Endothelial cell (in vitro differentiated cells): ENCODE measurements around the gene PDLIM4. TPM values are rescaled to one million over a fixed set of nuclear protein-coding genes. Genes with fewer than 3 reads are reported as not detected.

ENCODE experiments used
- DNase-seq: peaks from one replicate; pipeline ENCODE4 v3.0.0; 2021; ENCODE audit warnings: low spot score
- H3K27ac Mint-ChIP-seq: one replicate; pipeline ENCODE4 v1.8.0; 2021; ENCODE audit warnings: mixed read lengths, inconsistent platforms; ENCODE audit not compliant: unreplicated experiment
- H3K27me3 Mint-ChIP-seq: one replicate; pipeline ENCODE4 v1.8.0; 2021; ENCODE audit warnings: mild to moderate bottlenecking, moderate library complexity, mixed read lengths, inconsistent platforms; ENCODE audit not compliant: unreplicated experiment
- H3K36me3 Mint-ChIP-seq: one replicate; pipeline ENCODE4 v1.8.0; 2021; ENCODE audit warnings: mild to moderate bottlenecking, low read depth, mixed read lengths, inconsistent platforms; ENCODE audit not compliant: unreplicated experiment
- H3K4me1 Mint-ChIP-seq: one replicate; pipeline ENCODE4 v1.8.0; 2021; ENCODE audit warnings: mild to moderate bottlenecking, mixed read lengths, inconsistent platforms; ENCODE audit not compliant: unreplicated experiment
- H3K4me3 Mint-ChIP-seq: one replicate; pipeline ENCODE4 v1.8.0; 2021; ENCODE audit warnings: mild to moderate bottlenecking, mixed read lengths, inconsistent platforms; ENCODE audit not compliant: unreplicated experiment
- H3K9me3 Mint-ChIP-seq: one replicate; pipeline ENCODE4 v1.8.0; 2021; ENCODE audit warnings: mixed read lengths, inconsistent platforms; ENCODE audit not compliant: unreplicated experiment
- CTCF ChIP-seq: fragments of 200-600 bp; sonication (generic); IDR thresholded peaks from one replicate; pipeline ENCODE4 v1.5.0; 2021; ENCODE audit warnings: antibody characterized with exemption; ENCODE audit not compliant: unreplicated experiment
- total RNA-seq: library from RNA; stranded (reverse); fragmentation: NEBNext Ultra II Directional; extraction: Animal tissue kit (Norgen Biotek cat#: 25700); gene quantifications from one replicate; pipeline ENCODE4 v1.2.1, GENCODE V29; 2021; ENCODE audit not compliant: unreplicated experiment

PDLIM4 gene
- total RNA-seq, 1 donor from 2014 or later, result 8.5 TPM

DNA sequence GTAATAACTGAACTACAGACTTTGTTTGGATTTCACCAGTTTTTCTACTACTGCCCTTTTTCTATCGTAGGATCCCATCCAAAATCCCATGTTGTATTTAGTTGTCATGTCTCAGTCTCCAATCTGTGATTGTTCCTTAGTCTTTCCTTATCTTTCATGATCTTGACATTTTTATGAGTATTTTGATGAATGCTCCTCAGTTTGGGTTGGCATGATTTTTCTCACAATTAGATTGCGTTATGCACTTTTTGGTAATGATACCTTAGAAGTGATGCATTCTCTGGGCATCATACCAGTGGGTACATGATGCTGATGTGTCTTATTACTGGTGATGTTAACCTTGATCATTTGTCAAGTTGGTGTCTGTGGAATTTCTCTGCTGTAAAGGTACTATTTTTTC lies 42.4 kb downstream of the PDLIM4 start:
- H3K9me3 Mint-ChIP-seq, result no peaks in the 10 kb centered on the region
- H3K36me3 Mint-ChIP-seq, result no peaks in the 10 kb centered on the region
- peaks cover 3% of the 10 kb centered on the region for H3K4me1 Mint-ChIP-seq
- DNase-seq, result no peak
- no peak overlapping the region for H3K4me3 Mint-ChIP-seq
- H3K27ac Mint-ChIP-seq, result no peak overlapping the region
- H3K27me3 Mint-ChIP-seq, result peaks cover 7% of the 10 kb centered on the region
- no peak for TF ChIP-seq CTCF

DNA sequence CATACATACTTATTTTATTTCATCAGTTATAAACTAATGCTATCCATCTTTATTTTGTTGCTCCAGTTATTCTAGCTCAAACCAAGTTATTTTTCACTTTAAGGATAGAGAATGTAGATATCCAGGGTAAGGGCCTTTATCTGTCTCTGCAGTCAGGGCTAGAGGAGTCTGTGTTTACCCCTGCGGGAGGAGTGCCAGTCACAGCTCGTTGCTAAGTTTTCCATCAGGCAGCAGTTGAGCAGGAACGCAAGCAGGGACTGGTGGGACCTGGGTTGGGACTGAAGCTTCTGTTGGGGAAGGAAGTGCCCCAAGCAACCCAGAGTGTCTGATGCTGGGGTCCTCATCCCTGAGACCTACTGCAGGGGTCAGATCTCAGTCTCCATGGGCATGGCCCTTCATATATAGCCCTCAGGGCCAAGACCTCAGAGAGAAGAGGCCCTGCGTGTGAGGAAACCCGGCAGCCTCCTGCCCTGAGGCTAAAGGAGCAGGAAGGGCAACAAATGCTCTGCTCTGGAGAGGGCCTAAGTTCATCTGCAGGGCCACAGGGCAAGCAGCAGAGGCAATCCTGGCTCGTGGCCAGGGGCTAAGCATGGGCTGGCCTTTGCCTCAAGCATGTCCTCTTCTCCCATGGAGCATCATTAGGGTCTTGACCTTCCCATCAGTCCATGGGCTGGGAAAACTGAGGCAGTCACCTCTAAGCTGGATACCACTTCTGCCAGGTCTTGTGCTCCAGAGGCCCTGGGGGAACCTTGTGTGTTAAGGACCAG lies 43.3 kb downstream of the PDLIM4 start:
- Mint-ChIP-seq H3K4me3 (no peak overlapping the region), H3K36me3 (no peaks in the 10 kb centered on the region), H3K27me3 (peaks cover 6% of the 10 kb centered on the region), H3K27ac (no peak overlapping the region), H3K4me1 (no peaks in the 10 kb centered on the region), H3K9me3 (no peaks in the 10 kb centered on the region)
- no peak for TF ChIP-seq CTCF
- no peak for DNase-seq

DNA sequence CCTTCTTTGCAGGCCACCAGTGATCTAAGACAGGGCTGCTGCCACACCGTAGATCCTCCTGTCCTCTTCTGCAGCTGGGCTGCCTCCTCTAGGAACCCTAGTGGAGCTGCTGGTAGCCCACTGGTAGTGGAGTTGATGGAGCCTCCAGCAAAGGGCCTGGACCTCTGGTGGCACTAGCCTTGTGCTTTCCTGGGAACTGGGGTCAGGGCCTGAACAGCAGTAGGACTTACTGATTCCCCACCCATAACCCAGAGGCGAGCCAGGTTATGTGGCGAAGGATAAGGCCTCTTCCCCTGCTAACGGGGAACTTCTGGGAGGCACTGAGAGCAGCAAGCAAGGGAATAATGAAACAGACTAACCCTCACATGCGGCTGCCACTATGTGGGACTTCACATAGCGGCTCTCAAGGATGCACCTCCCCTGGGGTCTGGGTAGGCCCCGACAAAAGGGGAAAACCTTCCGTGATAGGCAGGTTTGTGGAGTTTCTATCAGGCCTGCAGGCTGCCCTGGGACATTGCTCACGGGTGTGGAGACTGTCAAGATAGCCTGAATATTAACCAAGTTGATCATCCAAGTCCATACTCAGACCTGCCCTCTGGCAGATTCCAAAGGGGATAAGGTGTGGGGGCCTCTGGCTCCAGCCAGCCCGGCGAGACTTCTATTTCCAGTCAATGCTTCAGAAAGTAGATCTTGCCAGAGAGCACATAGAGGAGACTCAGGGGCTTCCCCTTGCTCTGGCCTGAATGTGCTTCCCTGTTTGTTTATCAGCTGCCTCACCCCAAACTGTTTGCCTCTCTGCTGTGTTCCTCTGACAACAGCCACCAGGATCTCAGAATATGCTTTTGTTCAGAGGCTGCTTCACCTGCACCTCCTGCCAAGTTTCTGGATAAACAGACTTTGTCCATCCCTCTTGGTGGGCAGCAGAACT lies 44.1 kb downstream of the PDLIM4 start:
- Mint-ChIP-seq H3K4me3 (no peak overlapping the region), H3K27ac (no peak overlapping the region), H3K36me3 (no peaks in the 10 kb centered on the region), H3K4me1 (no peaks in the 10 kb centered on the region), H3K9me3 (no peaks in the 10 kb centered on the region), H3K27me3 (peaks cover 3% of the 10 kb centered on the region)
- DNase-seq, result no peak
- TF ChIP-seq CTCF, result no peak

- no peaks in the 10 kb centered on the region for H3K9me3 Mint-ChIP-seq
- no peak overlapping the region for H3K4me3 Mint-ChIP-seq
- no peaks in the 10 kb centered on the region for H3K36me3 Mint-ChIP-seq
- peaks cover 3% of the 10 kb centered on the region for H3K27me3 Mint-ChIP-seq
- no peak for TF ChIP-seq CTCF
- no peaks in the 10 kb centered on the region for H3K4me1 Mint-ChIP-seq
- no peak overlapping the region for H3K27ac Mint-ChIP-seq
- DNase-seq, result no peak
Observed at GRCh38 chr5:132302413-132302812, 44.9 kb downstream of the PDLIM4 start.
